ENCODE data around the gene PKP2.

GRCh38 chr12:32854097-32854496 lies 42.5 kb downstream of the PKP2 start:
- TF ChIP-seq CTCF (IDR thresholded peaks at IDR 0.05) (no peak), POLR2AphosphoS5 (IDR thresholded peaks at IDR 0.05; ENCODE audit: insufficient read depth in 1 of 2, low read depth in 1 of 2) (no peak)

Measured in vagina (tissue), 2 donors.